Heart left ventricle (tissue), 13 donors: ENCODE results near the gene SPPL3.

Experiments
- POLR2A ChIP-seq, 2 donors: fragments of 450-650 bp; IDR thresholded peaks; one replicate each; pipeline ENCODE4 v1.6.1; 2017; ENCODE audit warnings: antibody characterized with exemption in 2 of 2, mild to moderate bottlenecking in 2 of 2, moderate library complexity in 2 of 2
- TF ChIP-seq, protein P1 (sequence below), 12 donors: fragments of 200-600 bp; sonication (generic) in 4 of 12; IDR thresholded peaks; one replicate each; pipeline versions ENCODE4 v1.5.0 to v1.8.0; 2018 to 2022; ENCODE audit warnings: antibody characterized with exemption in 12 of 12, mild to moderate bottlenecking in 5 of 12
- donor health status: ischemic (EF 13 %, LVEDD 7.1; RV severe dilation, severe dysfunction).
- donor health status: DM: no; HTN: yes; CAD: no.
- donor health status: DM: no; HTN: no; CAD: no.
- donor health status: ischemic (EF 25% LVEDD 6.9; RV normal size, moderate dysfunction).
- donor health status: ischemic (EF 25% LVEDD 5.7; RV mildly dilated, moderate dysfunction).
- donor health status: ischemic (EF 35%, LVEDD 5.7; RV mildly dilated, moderate dysfunction).
- donor health status: nonischemic (EF 11% LVEDD 7.7; RV severe dilation, severe dysfunction).
- donor health status: DM: yes; HTN: yes; CAD: no.
- donor health status: PGD.
- donor health status: ischemic (EF 29% LVEDD 5.4; RV normal size, mild dysfunction).
- donor health status: nonischemic (EF 23%, LVEDD 6.1; RV moderate dilation, normal function).

GRCh38 chr12:120736404-120737331 lies 167.5 kb downstream of the SPPL3 start:
- TF ChIP-seq, protein P1, sequence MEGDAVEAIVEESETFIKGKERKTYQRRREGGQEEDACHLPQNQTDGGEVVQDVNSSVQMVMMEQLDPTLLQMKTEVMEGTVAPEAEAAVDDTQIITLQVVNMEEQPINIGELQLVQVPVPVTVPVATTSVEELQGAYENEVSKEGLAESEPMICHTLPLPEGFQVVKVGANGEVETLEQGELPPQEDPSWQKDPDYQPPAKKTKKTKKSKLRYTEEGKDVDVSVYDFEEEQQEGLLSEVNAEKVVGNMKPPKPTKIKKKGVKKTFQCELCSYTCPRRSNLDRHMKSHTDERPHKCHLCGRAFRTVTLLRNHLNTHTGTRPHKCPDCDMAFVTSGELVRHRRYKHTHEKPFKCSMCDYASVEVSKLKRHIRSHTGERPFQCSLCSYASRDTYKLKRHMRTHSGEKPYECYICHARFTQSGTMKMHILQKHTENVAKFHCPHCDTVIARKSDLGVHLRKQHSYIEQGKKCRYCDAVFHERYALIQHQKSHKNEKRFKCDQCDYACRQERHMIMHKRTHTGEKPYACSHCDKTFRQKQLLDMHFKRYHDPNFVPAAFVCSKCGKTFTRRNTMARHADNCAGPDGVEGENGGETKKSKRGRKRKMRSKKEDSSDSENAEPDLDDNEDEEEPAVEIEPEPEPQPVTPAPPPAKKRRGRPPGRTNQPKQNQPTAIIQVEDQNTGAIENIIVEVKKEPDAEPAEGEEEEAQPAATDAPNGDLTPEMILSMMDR (IDR thresholded peaks at IDR 0.05): no peak
- no peak for TF ChIP-seq POLR2A (IDR thresholded peaks at IDR 0.05)
